Measurements from ENCODE around the gene FUT2. TPM values are rescaled to one million over a fixed set of nuclear protein-coding genes. Genes with fewer than 3 reads are reported as not detected.
A peak's percentile ranks its signal among the peaks of the same experiment; 100 is the strongest.

The FUT2 gene
- total and polyA plus RNA-seq, 2 of the 13 experiments (the other 11 are each of a cell fraction or from before 2014, with no cell fraction given) = 0.07 TPM; not detected in 1

DNA sequence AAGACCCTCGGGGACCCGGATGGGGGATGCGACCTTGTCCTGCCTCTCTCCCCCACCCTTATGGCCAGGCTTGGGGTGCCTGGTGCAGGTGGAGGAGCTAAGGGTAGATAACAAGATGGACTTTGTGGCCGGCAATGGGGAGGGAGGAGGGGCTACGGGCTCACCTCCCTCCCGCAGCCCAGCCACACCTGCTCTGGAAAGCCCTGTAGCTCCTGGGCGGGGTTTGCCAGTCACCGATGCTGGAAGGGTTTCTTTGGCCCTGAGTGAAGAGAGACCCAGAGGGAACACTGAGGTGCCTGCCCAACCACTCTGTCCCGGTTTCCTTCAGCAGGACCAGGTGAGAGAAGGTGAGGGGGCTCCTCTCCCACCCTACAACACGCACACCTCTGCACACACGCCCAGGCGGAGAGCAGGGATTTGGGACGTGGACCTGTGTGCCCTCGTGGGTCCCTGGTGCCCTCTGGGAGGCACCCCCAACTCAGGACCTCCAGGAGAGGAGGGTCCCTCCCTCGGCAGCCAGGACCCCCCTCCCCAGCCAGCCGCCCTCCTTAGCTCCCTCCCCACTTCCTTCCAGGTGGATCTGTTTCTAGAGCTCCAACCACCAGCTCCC lies at the start of gene FUT2 (continued):
- TF ChIP-seq ZNF333 (CRISPR knock-in tag; IDR thresholded peaks at IDR 0.05; ENCODE audit: borderline replicate concordance) (peak; percentile 49; the same call in 1 of the 2 replicates), ZNF816 (CRISPR knock-in tag; IDR thresholded peaks at IDR 0.05; ENCODE audit: borderline replicate concordance) (no peak), ZNF276 (CRISPR knock-in tag; IDR thresholded peaks at IDR 0.05; ENCODE audit: low read depth) (no peak), ZBTB43 (CRISPR knock-in tag; conservative IDR thresholded peaks at IDR 0.05) (no peak), PHF20 (CRISPR knock-in tag; IDR thresholded peaks at IDR 0.05) (no peak), ZSCAN9 (CRISPR knock-in tag; IDR thresholded peaks at IDR 0.05; ENCODE audit: borderline replicate concordance) (no peak), HNRNPL (IDR thresholded peaks at IDR 0.05; ENCODE audit: low read depth, low read length) (no peak), NFE2L1 (CRISPR knock-in tag; IDR thresholded peaks at IDR 0.05; ENCODE audit: borderline replicate concordance) (no peak), ZBTB7B (CRISPR knock-in tag; IDR thresholded peaks at IDR 0.05) (no peak), TAF1 (CRISPR knock-in tag; IDR thresholded peaks at IDR 0.05) (no peak), ZNF205 (CRISPR knock-in tag; IDR thresholded peaks at IDR 0.05) (0 out of 2 replicates have a peak, but pooled peaks have one; percentile 36), HNF4A (CRISPR knock-in tag; IDR thresholded peaks at IDR 0.05) (peak; percentile 66; the same call in 1 of the 2 replicates), ZNF354B (CRISPR knock-in tag; IDR thresholded peaks at IDR 0.05) (no peak), ATF7-NPFF (CRISPR knock-in tag; IDR thresholded peaks at IDR 0.05; ENCODE audit: low read depth) (no peak), HIC2 (CRISPR knock-in tag; IDR thresholded peaks at IDR 0.05; ENCODE audit: low read depth) (no peak), AGO2 (optimal IDR thresholded peaks at IDR 0.05; ENCODE audit: low read depth, low read length) (no peak), ZNF460 (CRISPR knock-in tag; IDR thresholded peaks at IDR 0.05; ENCODE audit: borderline replicate concordance) (no peak), KDM4B (CRISPR knock-in tag; IDR thresholded peaks at IDR 0.05) (no peak), ZUFSP (CRISPR knock-in tag; IDR thresholded peaks at IDR 0.05; ENCODE audit: borderline replicate concordance) (no peak), SALL2 (CRISPR knock-in tag; IDR thresholded peaks at IDR 0.05) (no peak), SMAD3 (CRISPR knock-in tag; IDR thresholded peaks at IDR 0.05) (no peak), NCOA1 (CRISPR knock-in tag; IDR thresholded peaks at IDR 0.05) (no peak), KLF13 (CRISPR knock-in tag; IDR thresholded peaks at IDR 0.05) (no peak), MEF2D (CRISPR knock-in tag; IDR thresholded peaks at IDR 0.05) (no peak), SP1 (IDR thresholded peaks at IDR 0.05) (no peak), SP1 (CRISPR knock-in tag; IDR thresholded peaks at IDR 0.05) (no peak), SP4 (CRISPR knock-in tag; IDR thresholded peaks at IDR 0.05) (0 out of 2 replicates have a peak, but pooled peaks have one; percentile 27)
